Stimulated activated CD4-positive, alpha-beta T cell treated with anti-CD3 and anti-CD28 coated beads, Interleukin-15, amount 100 ng/mL, for 24 hours (primary cell): ENCODE data around the gene TANK.
"Not testable (repeated sequence)": the region's sequence is repeated elsewhere in the genome, so short reads cannot be mapped to it uniquely, and the experiment has no call there.

ENCODE experiments used
- DNase-seq: peaks from one replicate; pipeline ENCODE4 v3.0.0-alpha.2; 2020

The TANK gene

GRCh38 chr2:161280906-161281323 is 120.7 kb downstream of the TANK start:
- peak; percentile 51 for DNase-seq

GRCh38 chr2:161281615-161282310 is 121.5 kb downstream of the TANK start:
- DNase-seq = peak; percentile 7

- DNase-seq = not testable (repeated sequence)
Measured at GRCh38 chr2:161282311-161282644, 122.0 kb downstream of the TANK start.

GRCh38 chr2:161283926-161284325 is 123.7 kb downstream of the TANK start:
- no peak for DNase-seq
